SJSA1 (cell line): Measurements from ENCODE around the gene VSIG10. TPM values are rescaled to one million over a fixed set of nuclear protein-coding genes. Genes with fewer than 3 reads are reported as not detected.
A peak's percentile ranks its signal among the peaks of the same experiment; 100 is the strongest.
"Not testable (repeated sequence)": the region's sequence is repeated elsewhere in the genome, so short reads cannot be mapped to it uniquely, and the experiment has no call there.

Experiments used
- DNase-seq, 2 experiments: peaks; one replicate each; pipeline ENCODE4 v3.0.0-alpha.2; 2015 to 2020; ENCODE audit warnings: low spot score in 2 of 2, low read depth in 1 of 2
- H3K27ac ChIP-seq: fragments of 250-450 bp; sonication (Bioruptor Pico); 2 replicates; pipeline ENCODE4 v1.5.1; 2020; ENCODE audit warnings: mild to moderate bottlenecking, moderate library complexity
- H3K27me3 ChIP-seq: fragments of 250-450 bp; sonication (Bioruptor Pico); replicated peaks from 2 replicates; pipeline ENCODE4 v1.5.1; 2020; ENCODE audit warnings: mild to moderate bottlenecking, moderate library complexity
- H3K36me3 ChIP-seq: fragments of 250-450 bp; sonication (Bioruptor Pico); 2 replicates; pipeline ENCODE4 v1.5.1; 2020; ENCODE audit warnings: mild to moderate bottlenecking
- H3K4me1 ChIP-seq: fragments of 250-450 bp; sonication (Bioruptor Pico); replicated peaks from 2 replicates; pipeline ENCODE4 v1.6.1; 2021; ENCODE audit warnings: mild to moderate bottlenecking
- H3K4me3 ChIP-seq: fragments of 250-450 bp; sonication (Bioruptor Pico); 2 replicates; pipeline ENCODE4 v1.5.1; 2020; ENCODE audit warnings: mild to moderate bottlenecking
- H3K9me3 ChIP-seq: fragments of 250-450 bp; sonication (Bioruptor Pico); replicated peaks from 2 replicates; pipeline ENCODE4 v1.5.1; 2020; ENCODE audit warnings: mild to moderate bottlenecking
- total RNA-seq: library from RNA; depleted of rRNA; stranded (reverse); fragments of >200 nt; shearing (Covaris generic); gene quantifications from 2 replicates; pipeline ENCODE4 v1.2.3, GENCODE V29; 2014; rRNA removed

The VSIG10 gene
- total RNA-seq: 11.8 and 14.6 TPM in 2 replicates

- peak; percentile 72 to 83 for DNase-seq
- peak within 1 kb of the TSS; percentile 17; the same call in 1 of the 2 replicates for H3K27ac ChIP-seq
- H3K36me3 ChIP-seq: no peaks in the 10 kb centered on the region
- no peaks in the 10 kb centered on the region for H3K4me1 ChIP-seq
- no peaks in the 10 kb centered on the region for H3K27me3 ChIP-seq
- no peaks in the 10 kb centered on the region for H3K9me3 ChIP-seq
- H3K4me3 ChIP-seq: peak within 1 kb of the TSS; percentile 70
Measured at GRCh38 chr12:118103601-118104382, at the start of gene VSIG10. VSIG10 (minus strand) TSS chr12:118104011; CDS start chr12:118103671, 340 bp downstream.

GRCh38 chr12:118151755-118152154 is 47.9 kb upstream of the VSIG10 start:
- peaks cover 12% of the 10 kb centered on the region for H3K36me3 ChIP-seq
- no peaks in the 10 kb centered on the region for H3K9me3 ChIP-seq
- H3K27ac ChIP-seq: no peak overlapping the region
- no peaks in the 10 kb centered on the region for H3K4me1 ChIP-seq
- no peaks in the 10 kb centered on the region for H3K27me3 ChIP-seq
- H3K4me3 ChIP-seq: no peak overlapping the region
- DNase-seq: no peak

- Histone ChIP-seq H3K36me3 (peaks cover 18% of the 10 kb centered on the region), H3K9me3 (no peaks in the 10 kb centered on the region), H3K27me3 (no peaks in the 10 kb centered on the region), H3K27ac (no peak overlapping the region), H3K4me1 (no peaks in the 10 kb centered on the region), H3K4me3 (no peak overlapping the region)
- no peak for DNase-seq
Measured at GRCh38 chr12:118150625-118151024, 46.8 kb upstream of the VSIG10 start.

DNA sequence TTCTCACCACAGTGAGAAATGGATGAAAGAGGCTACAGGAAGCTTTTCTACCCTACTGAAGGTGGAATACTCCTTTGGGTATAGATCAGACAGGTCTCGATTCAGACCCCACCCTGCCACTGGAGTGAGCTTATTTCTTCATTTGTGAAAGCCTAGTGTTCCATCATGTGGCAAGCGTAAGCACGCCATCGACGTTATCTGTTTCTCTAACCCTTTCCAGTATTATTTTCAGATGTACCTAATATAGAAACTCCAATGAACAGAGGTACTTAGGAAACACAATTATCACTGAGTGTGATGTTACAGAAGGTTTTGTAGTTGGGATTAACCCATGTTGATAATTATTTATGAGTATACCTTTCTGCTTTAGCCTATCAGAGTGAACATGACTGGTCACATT is 44.5 kb upstream of the VSIG10 start:
- Histone ChIP-seq H3K27me3 (no peaks in the 10 kb centered on the region), H3K36me3 (peaks cover 31% of the 10 kb centered on the region), H3K9me3 (no peaks in the 10 kb centered on the region)

DNA sequence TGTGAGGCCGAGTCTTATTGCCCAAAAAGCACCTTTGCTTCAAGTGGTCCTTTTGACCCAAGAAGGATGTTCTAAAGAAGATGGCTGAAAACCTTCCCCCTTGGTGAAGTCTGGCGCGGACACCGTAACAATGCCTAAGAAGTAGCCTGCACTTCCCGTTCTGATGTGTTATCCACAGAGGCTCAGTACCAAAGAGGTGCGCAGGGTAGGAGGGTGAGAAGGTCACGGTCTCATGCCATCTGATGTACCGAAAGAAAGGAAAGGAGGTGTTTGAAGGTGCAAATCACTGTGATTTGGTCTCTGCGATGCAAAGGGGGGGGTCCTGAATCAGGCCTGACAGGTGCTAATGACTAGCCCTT is 42.0 kb upstream of the VSIG10 start:
- Histone ChIP-seq H3K27me3 (no peaks in the 10 kb centered on the region), H3K9me3 (no peaks in the 10 kb centered on the region), H3K36me3 (peaks cover 42% of the 10 kb centered on the region), H3K27ac (no peak overlapping the region), H3K4me3 (no peak overlapping the region), H3K4me1 (no peaks in the 10 kb centered on the region)
- no peak for DNase-seq

More for the DNA sequence above, 44.5 kb upstream of the VSIG10 start:
- Histone ChIP-seq H3K27ac (no peak overlapping the region), H3K4me1 (no peaks in the 10 kb centered on the region), H3K4me3 (no peak overlapping the region)
- no peak for DNase-seq

DNA sequence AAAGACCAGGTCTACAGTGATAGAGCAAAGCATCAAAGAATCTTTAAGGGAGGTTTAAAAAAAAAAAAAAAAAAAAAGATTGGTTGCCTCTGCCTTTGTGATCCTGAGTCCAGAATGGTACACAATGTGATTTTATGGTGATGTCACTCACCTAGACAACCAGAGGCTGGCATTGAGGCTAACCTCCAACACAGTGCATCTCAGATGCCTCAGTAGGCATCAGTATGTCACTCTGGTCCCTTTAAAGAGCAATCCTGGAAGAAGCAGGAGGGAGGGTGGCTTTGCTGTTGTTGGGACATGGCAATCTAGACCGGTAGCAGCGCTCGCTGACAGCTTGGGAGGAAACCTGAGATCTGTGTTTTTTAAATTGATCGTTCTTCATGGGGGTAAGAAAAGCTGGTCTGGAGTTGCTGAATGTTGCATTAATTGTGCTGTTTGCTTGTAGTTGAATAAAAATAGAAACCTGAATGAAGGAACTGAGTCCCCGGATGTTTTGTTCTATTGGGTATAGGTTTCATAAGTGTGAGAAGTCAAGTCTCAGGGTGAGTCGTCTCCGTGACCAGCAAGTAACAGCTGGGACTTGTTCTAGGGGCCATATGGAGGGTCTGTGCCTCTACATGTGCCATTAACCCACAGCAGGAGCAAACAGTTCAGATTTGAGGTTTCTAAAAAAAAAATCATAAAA is 41.4 kb upstream of the VSIG10 start:
- no peaks in the 10 kb centered on the region for H3K9me3 ChIP-seq
- H3K4me3 ChIP-seq: no peak overlapping the region
- no peak for DNase-seq
- H3K4me1 ChIP-seq: no peaks in the 10 kb centered on the region
- no peaks in the 10 kb centered on the region for H3K27me3 ChIP-seq
- peaks cover 47% of the 10 kb centered on the region for H3K36me3 ChIP-seq
- H3K27ac ChIP-seq: no peak overlapping the region

GRCh38 chr12:118144499-118144898 is 40.7 kb upstream of the VSIG10 start:
- no peak overlapping the region for H3K4me3 ChIP-seq
- no peaks in the 10 kb centered on the region for H3K9me3 ChIP-seq
- H3K27me3 ChIP-seq: no peaks in the 10 kb centered on the region
- peaks cover 55% of the 10 kb centered on the region for H3K36me3 ChIP-seq
- H3K4me1 ChIP-seq: no peaks in the 10 kb centered on the region
- no peak overlapping the region for H3K27ac ChIP-seq
- no peak for DNase-seq

DNA sequence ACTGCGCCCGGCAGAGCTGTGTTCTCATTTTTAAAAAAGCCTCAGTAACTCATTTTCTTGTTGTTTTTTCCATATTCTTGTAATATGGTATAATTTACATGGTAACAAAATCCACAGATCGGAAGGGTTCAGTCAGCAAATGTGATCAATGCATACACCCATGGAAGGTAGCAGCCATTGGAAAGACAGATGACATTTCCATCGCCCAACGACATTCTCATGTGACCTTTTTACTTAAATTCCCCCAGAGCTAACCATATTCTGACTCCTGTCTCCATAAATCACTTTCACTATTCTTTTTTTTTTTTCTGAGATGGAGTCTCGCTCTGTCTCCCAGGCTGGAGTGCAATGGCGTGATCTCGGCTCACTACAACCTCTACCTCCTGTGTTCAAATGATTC is 37.0 kb upstream of the VSIG10 start:
- H3K27ac ChIP-seq: no peak overlapping the region
- H3K27me3 ChIP-seq: no peaks in the 10 kb centered on the region
- H3K36me3 ChIP-seq: peaks cover 79% of the 10 kb centered on the region
- no peaks in the 10 kb centered on the region for H3K9me3 ChIP-seq
- 0 out of 2 replicates have a peak, but pooled peaks cover 3% of the 10 kb centered on the region for H3K4me1 ChIP-seq
- no peak for DNase-seq
- no peak overlapping the region for H3K4me3 ChIP-seq

DNA sequence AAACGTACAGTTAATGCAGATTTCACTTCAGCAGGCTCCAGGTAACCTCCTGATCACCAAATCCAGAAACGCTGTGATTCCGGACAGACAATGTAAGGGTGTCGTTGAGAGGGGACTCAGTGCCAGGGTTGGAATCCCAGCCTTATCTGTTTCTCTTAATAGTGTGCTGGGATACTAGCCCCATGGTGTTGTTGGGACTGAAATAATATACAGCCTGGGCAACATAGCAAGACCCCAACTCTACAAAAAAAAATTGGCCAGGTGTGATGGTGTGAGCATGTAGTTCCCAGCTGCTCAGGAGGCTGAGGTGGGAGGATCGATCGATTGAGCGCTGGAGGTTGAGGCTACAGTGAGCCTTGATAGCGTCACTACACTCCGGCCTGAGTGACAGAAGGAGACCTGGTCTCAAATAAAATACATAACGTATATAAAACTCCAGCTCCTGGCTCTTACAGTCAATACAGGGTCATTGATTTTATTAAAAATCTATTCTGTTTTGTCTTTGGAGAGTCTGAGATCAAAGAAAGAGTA is 33.4 kb upstream of the VSIG10 start:
- DNase-seq: no peak
- 0 out of 2 replicates have a peak, but pooled peaks cover 3% of the 10 kb centered on the region for H3K4me1 ChIP-seq
- peaks cover 54% of the 10 kb centered on the region for H3K36me3 ChIP-seq
- no peaks in the 10 kb centered on the region for H3K9me3 ChIP-seq
- H3K4me3 ChIP-seq: peak overlapping the region; percentile 80
- no peaks in the 10 kb centered on the region for H3K27me3 ChIP-seq
- H3K27ac ChIP-seq: no peak overlapping the region

DNA sequence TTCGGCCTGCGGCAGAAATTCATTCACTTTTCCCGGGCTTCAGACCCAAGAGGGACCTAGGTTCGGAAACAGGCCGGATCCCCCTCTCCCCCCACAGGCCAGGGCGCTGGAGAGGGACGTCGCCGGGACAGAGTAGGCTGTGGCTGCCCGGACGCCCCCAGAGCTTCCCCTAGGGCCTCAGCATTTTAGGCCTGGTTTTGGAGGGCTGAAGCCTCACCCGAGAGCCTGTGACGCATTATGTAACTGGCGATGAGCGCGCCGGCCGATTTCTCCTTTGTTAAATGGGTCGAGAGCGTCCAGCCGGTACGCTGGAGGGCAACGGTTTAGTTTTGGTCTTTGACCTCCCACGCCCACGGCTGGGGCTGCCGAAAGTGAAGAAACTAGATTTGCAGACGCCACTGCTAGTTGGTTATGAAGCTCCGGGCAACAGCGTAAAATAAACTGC is 32.8 kb upstream of the VSIG10 start:
- peak overlapping the region; percentile 40 for H3K27ac ChIP-seq
- H3K36me3 ChIP-seq: peaks cover 49% of the 10 kb centered on the region
- H3K4me1 ChIP-seq: 0 out of 2 replicates have a peak, but pooled peaks cover 3% of the 10 kb centered on the region
- no peaks in the 10 kb centered on the region for H3K9me3 ChIP-seq
- DNase-seq: peak in 1 of 2 experiments; percentile 49
- peak overlapping the region; percentile 80 for H3K4me3 ChIP-seq
- no peaks in the 10 kb centered on the region for H3K27me3 ChIP-seq

DNA sequence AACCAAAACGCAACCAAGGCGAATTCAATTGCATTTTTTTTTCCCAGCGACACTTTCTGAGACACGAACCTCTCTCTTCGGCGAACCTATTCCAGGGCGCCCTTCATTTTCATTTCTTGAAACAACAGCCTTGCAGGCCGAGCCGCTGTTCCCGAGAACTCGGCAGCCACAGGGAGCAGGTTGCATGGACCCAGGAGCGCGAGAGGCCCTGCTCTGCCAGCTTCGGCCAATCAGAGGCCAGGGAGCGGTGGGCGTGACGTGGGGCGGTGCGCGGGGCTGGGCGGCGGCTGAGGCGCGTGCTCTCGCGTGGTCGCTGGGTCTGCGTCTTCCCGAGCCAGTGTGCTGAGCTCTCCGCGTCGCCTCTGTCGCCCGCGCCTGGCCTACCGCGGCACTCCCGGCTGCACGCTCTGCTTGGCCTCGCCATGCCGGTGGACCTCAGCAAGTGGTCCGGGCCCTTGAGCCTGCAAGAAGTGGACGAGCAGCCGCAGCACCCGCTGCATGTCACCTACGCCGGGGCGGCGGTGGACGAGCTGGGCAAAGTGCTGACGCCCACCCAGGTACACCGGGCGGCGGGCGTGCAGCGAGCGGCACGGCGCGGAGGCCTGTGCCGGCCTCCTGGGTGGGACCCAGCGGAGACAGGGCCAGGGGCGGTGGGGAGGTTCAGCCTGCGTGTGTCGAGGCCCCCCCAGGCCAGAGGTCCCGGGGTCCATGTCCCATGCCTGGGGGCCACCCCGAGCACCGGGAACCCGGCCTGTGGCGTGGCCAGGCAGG is 32.2 kb upstream of the VSIG10 start, which contains the start of gene PEBP1:
TSS of gene PEBP1 (plus strand) at position 337 of the 771 bp plus-strand sequence. CDS start at position 423, 86 bp downstream.
- H3K9me3 ChIP-seq: no peaks in the 10 kb centered on the region
- H3K27me3 ChIP-seq: no peaks in the 10 kb centered on the region
- DNase-seq: peak; percentile 76 to 92
- H3K4me1 ChIP-seq: 0 out of 2 replicates have a peak, but pooled peaks cover 3% of the 10 kb centered on the region
- H3K4me3 ChIP-seq: peak within 1 kb of the TSS; percentile 80
- peaks cover 43% of the 10 kb centered on the region for H3K36me3 ChIP-seq
- H3K27ac ChIP-seq: peak within 1 kb of the TSS; percentile 40

- not testable (repeated sequence) for H3K9me3 ChIP-seq, H3K36me3 ChIP-seq, H3K4me1 ChIP-seq, H3K4me3 ChIP-seq, H3K27me3 ChIP-seq, DNase-seq, H3K27ac ChIP-seq
Measured at GRCh38 chr12:118129436-118129835, 25.6 kb upstream of the VSIG10 start.

DNA sequence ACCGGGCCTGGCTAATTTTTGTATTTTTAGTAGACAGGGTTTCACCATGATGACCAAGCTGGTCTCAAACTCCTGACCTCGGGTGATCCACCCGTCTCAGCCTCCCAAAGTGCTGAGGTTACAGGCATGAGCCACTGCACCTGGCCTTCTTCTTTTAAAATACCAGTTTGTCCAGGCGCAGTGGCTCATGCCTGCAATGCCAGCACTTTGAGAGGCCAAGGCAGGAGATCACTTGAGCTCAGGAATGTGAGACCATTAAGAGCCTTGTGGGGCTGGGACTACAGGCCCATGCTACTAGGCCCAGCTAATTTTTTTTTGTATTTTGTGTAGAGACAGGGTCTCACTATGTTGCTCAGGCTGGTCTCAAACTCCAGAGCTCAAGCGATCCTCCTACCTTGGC is 24.1 kb upstream of the VSIG10 start:
- no peak for DNase-seq
- Histone ChIP-seq H3K9me3 (no peaks in the 10 kb centered on the region), H3K27me3 (no peaks in the 10 kb centered on the region), H3K4me1 (no peaks in the 10 kb centered on the region), H3K27ac (no peak overlapping the region), H3K36me3 (no peaks in the 10 kb centered on the region), H3K4me3 (no peak overlapping the region)
